Activated CD4-positive, alpha-beta memory T cell treated with anti-CD3 and anti-CD28 coated beads for 36 hours (primary cell): ENCODE data around the gene MRPL2. TPM values are rescaled to one million over a fixed set of nuclear protein-coding genes. Genes with fewer than 3 reads are reported as not detected.

Experiments used
- CTCF ChIA-PET: fragments of 350-600 bp; sonication (Branson Sonifier 250); formaldehyde crosslinking; loops from one replicate; lab custom pipeline; 2021; ENCODE audit warnings: antibody characterized with exemption, inconsistent platforms; lab: Charles Lee
- POLR2A ChIA-PET: fragments of 350-600 bp; sonication (Branson Sonifier 250); formaldehyde crosslinking; loops from one replicate; lab custom pipeline; 2021; ENCODE audit warnings: antibody characterized with exemption; lab: Charles Lee
- DNase-seq: peaks from one replicate; pipeline ENCODE4 v3.0.0-alpha.2; 2020
- H3K27ac Mint-ChIP-seq: one replicate; pipeline ENCODE4 v1.8.0; 2021; ENCODE audit warnings: mixed read lengths
- H3K27me3 Mint-ChIP-seq: one replicate; pipeline ENCODE4 v1.8.0; 2021; ENCODE audit warnings: mixed read lengths
- H3K36me3 Mint-ChIP-seq: one replicate; pipeline ENCODE4 v1.8.0; 2021; ENCODE audit warnings: mixed read lengths
- H3K4me1 Mint-ChIP-seq: one replicate; pipeline ENCODE4 v1.8.0; 2021; ENCODE audit warnings: low read depth, mixed read lengths
- H3K4me3 Mint-ChIP-seq: one replicate; pipeline ENCODE4 v1.8.0; 2021; ENCODE audit warnings: mild to moderate bottlenecking, mixed read lengths
- H3K9me3 Mint-ChIP-seq: one replicate; pipeline ENCODE4 v1.8.0; 2021; ENCODE audit warnings: mixed read lengths
- intact Hi-C: fragments of 100-400 bp; cut with micrococcal nuclease; formaldehyde crosslinking; loops from one replicate; pipeline ENCODE4 v1.15.1; 2023
- total RNA-seq, 2 experiments: library from RNA; stranded (reverse); gene quantifications; one replicate each; pipeline ENCODE4 v1.2.3, GENCODE V29; 2021

The MRPL2 gene
- total RNA-seq, 2 experiments from 2014 or later, result 91.0 to 95.4 TPM

GRCh38 chr6:43032326-43032725, 26.9 kb downstream of the MRPL2 start:
- peaks cover 40% of the 10 kb centered on the region for H3K36me3 Mint-ChIP-seq
- intact Hi-C loops, result no loop called here
- no peaks in the 10 kb centered on the region for H3K27me3 Mint-ChIP-seq
- no peaks in the 10 kb centered on the region for H3K9me3 Mint-ChIP-seq
- POLR2A ChIA-PET, result no interaction called here
- H3K4me1 Mint-ChIP-seq, result no peaks in the 10 kb centered on the region
- CTCF ChIA-PET, result interaction anchor here (1.0 kb wide), 1 partner anchor 21 kb away, joined by 3 read pairs; the partner anchor contains the start of gene CUL7
- H3K27ac Mint-ChIP-seq, result no peak overlapping the region
- H3K4me3 Mint-ChIP-seq, result no peak overlapping the region
- DNase-seq, result no peak

DNA sequence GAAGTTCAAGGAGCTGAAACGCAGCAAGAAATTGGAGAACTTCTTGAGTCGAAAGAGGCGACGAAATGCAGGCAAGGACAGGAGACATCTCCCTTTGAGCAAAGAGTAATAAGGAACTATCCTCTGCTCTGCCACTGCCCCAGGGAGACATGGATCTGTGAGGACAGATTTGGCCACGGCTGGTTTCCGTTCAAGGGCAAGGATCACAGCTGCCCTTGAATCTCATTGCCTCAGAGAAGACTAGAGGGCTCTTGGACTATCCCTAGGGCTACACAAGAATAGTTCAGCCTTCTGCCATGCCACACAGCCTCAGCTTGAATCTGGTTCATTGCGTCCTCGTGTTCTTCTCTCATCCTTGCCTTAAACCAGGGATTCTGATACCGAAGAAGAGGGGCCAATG, 30.1 kb downstream of the MRPL2 start:
- ChIA-PET POLR2A (interaction anchor here (0.7 to 1.3 kb wide), 2 partner anchors 15 to 24 kb away, joined by 3 to 4 read pairs; partner anchors contain the start of genes CUL7, KLHDC3 and MEA1), CTCF (interaction anchor here (1.3 kb wide), 1 partner anchor 200 kb away, joined by 3 read pairs; the partner anchor contains the start of gene DNPH1)
- Mint-ChIP-seq H3K36me3 (peaks cover 56% of the 10 kb centered on the region), H3K9me3 (no peaks in the 10 kb centered on the region), H3K27ac (no peak overlapping the region), H3K4me1 (peaks cover 8% of the 10 kb centered on the region), H3K4me3 (no peak overlapping the region), H3K27me3 (no peaks in the 10 kb centered on the region)
- intact Hi-C loops, result no loop called here
- no peak for DNase-seq

GRCh38 chr6:43026365-43026764, 32.9 kb downstream of the MRPL2 start:
- H3K9me3 Mint-ChIP-seq, result no peaks in the 10 kb centered on the region
- H3K36me3 Mint-ChIP-seq, result peaks cover 46% of the 10 kb centered on the region
- peaks cover 19% of the 10 kb centered on the region for H3K4me1 Mint-ChIP-seq
- no peaks in the 10 kb centered on the region for H3K27me3 Mint-ChIP-seq
- no peak for DNase-seq
- POLR2A ChIA-PET, result interaction anchor here (0.8 kb wide), 1 partner anchor 42 kb away, joined by 3 read pairs; the partner anchor contains the start of gene PPP2R5D
- no peak overlapping the region for H3K4me3 Mint-ChIP-seq
- intact Hi-C loops, result no loop called here
- CTCF ChIA-PET, result interaction anchor here (1.1 kb wide), 1 partner anchor 117 kb away, joined by 3 read pairs; no protein-coding TSS in a partner anchor
- no peak overlapping the region for H3K27ac Mint-ChIP-seq

GRCh38 chr6:43024436-43024835, 34.8 kb downstream of the MRPL2 start:
- no peaks in the 10 kb centered on the region for H3K9me3 Mint-ChIP-seq
- peak; percentile 32 for DNase-seq
- peak overlapping the region; percentile 81 for H3K27ac Mint-ChIP-seq
- H3K4me3 Mint-ChIP-seq, result peak overlapping the region; percentile 30
- no peaks in the 10 kb centered on the region for H3K27me3 Mint-ChIP-seq
- H3K4me1 Mint-ChIP-seq, result peaks cover 28% of the 10 kb centered on the region
- H3K36me3 Mint-ChIP-seq, result peaks cover 39% of the 10 kb centered on the region
- ChIA-PET CTCF (interaction anchor here (1.9 kb wide), 1 partner anchor 119 kb away, joined by 7 read pairs; no protein-coding TSS in a partner anchor), POLR2A (interaction anchor here (1.2 to 1.4 kb wide), 3 partner anchors 10 to 12 kb away, joined by 3 to 4 read pairs (median 3); partner anchors contain the start of genes KLHDC3 and MEA1)
- intact Hi-C loops, result no loop called here

GRCh38 chr6:43021270-43022047, 37.8 kb downstream of the MRPL2 start, which contains the start of gene RRP36:
RRP36 (plus strand) TSS chr6:43021623; CDS start chr6:43021655, 32 bp downstream.
- Mint-ChIP-seq H3K27me3 (no peaks in the 10 kb centered on the region), H3K9me3 (no peaks in the 10 kb centered on the region), H3K36me3 (peaks cover 34% of the 10 kb centered on the region), H3K27ac (peak within 1 kb of the TSS; percentile 95), H3K4me1 (peaks cover 45% of the 10 kb centered on the region), H3K4me3 (peak within 1 kb of the TSS; percentile 98)
- POLR2A ChIA-PET, result interaction anchor here (1.1 to 1.6 kb wide), 4 partner anchors 8 to 92 kb away, joined by 3 to 8 read pairs (median 7); partner anchors contain the start of genes CNPY3, CUL7, KLC4 and KLHDC3
- CTCF ChIA-PET, result interaction anchor here (0.9 to 2.6 kb wide), 6 partner anchors 24 to 153 kb away, joined by 3 to 11 read pairs (median 3); no protein-coding TSS in a partner anchor
- intact Hi-C loops, result loop anchor here (1.0 kb wide), 1 partner anchor 7 kb away; the partner anchor contains the start of gene KLHDC3
- peak; percentile 79 for DNase-seq

GRCh38 chr6:43020847-43021246, 38.4 kb downstream of the MRPL2 start:
- intact Hi-C loops, result no loop called here
- H3K27ac Mint-ChIP-seq, result peak overlapping the region; percentile 31
- H3K36me3 Mint-ChIP-seq, result peaks cover 31% of the 10 kb centered on the region
- no peak for DNase-seq
- H3K9me3 Mint-ChIP-seq, result no peaks in the 10 kb centered on the region
- CTCF ChIA-PET, result interaction anchor here (0.5 to 2.6 kb wide), 6 partner anchors 35 to 153 kb away, joined by 3 to 11 read pairs (median 3); no protein-coding TSS in a partner anchor
- peak overlapping the region; percentile 77 for H3K4me3 Mint-ChIP-seq
- no peaks in the 10 kb centered on the region for H3K27me3 Mint-ChIP-seq
- POLR2A ChIA-PET, result interaction anchor here (0.7 to 1.6 kb wide), 3 partner anchors 32 to 91 kb away, joined by 3 to 8 read pairs (median 8); partner anchors contain the start of genes CNPY3, CUL7 and MRPL2
- peaks cover 51% of the 10 kb centered on the region for H3K4me1 Mint-ChIP-seq

DNA sequence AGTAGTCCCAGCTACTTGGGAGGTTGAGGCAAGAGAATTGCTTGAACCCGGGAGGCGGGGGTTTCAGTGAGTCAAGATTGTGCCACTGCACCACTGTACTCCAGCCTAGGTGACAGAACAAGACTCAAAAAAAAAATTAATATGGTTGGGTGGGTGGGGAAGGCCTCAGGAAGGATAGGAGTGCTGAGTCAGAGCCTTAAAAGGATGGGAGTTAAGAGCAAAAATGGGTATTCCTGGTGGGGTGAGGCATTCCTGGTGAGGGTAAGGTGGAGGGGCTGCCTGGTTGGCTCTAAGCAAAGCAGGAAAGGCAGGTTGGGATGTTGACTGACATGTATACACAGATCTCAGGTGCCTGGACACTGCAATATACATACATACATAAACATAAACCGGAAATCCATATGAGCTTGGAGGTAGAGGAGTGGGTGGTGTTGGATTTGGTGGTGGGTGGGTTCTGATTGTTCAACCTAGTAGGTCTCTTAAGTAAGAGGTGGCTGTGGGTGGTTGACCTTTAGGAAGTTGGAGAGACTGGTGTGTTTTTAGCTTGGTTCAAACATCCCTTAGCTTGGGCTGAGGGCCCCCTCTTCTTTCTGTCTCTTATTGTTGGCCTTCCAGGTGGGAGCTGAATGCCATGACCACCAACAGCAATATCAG, 39.1 kb downstream of the MRPL2 start:
- no peak for DNase-seq
- CTCF ChIA-PET, result interaction anchor here (0.5 to 2.6 kb wide), 6 partner anchors 35 to 154 kb away, joined by 3 to 11 read pairs (median 3); no protein-coding TSS in a partner anchor
- Mint-ChIP-seq H3K4me1 (peaks cover 52% of the 10 kb centered on the region), H3K27me3 (no peaks in the 10 kb centered on the region), H3K36me3 (peaks cover 27% of the 10 kb centered on the region), H3K27ac (peak overlapping the region; percentile 5), H3K9me3 (no peaks in the 10 kb centered on the region), H3K4me3 (no peak overlapping the region)
- POLR2A ChIA-PET, result interaction anchor here (0.7 to 1.6 kb wide), 2 partner anchors 39 to 91 kb away, joined by 3 to 8 read pairs; partner anchors contain the start of genes CNPY3 and MRPL2
- intact Hi-C loops, result no loop called here

- Mint-ChIP-seq H3K36me3 (peaks cover 17% of the 10 kb centered on the region), H3K4me1 (peaks cover 52% of the 10 kb centered on the region), H3K9me3 (no peaks in the 10 kb centered on the region), H3K27me3 (no peaks in the 10 kb centered on the region), H3K4me3 (no peak overlapping the region), H3K27ac (no peak overlapping the region)
- POLR2A ChIA-PET, result no interaction called here
- DNase-seq, result no peak
- intact Hi-C loops, result no loop called here
- CTCF ChIA-PET, result no interaction called here
Observed at GRCh38 chr6:43019152-43019551, 40.1 kb downstream of the MRPL2 start.

GRCh38 chr6:43016943-43017334, 42.3 kb downstream of the MRPL2 start:
- peaks cover 58% of the 10 kb centered on the region for H3K4me1 Mint-ChIP-seq
- H3K36me3 Mint-ChIP-seq, result peaks cover 29% of the 10 kb centered on the region
- POLR2A ChIA-PET, result no interaction called here
- no peak for DNase-seq
- no peaks in the 10 kb centered on the region for H3K9me3 Mint-ChIP-seq
- intact Hi-C loops, result no loop called here
- no peak overlapping the region for H3K4me3 Mint-ChIP-seq
- no peaks in the 10 kb centered on the region for H3K27me3 Mint-ChIP-seq
- H3K27ac Mint-ChIP-seq, result no peak overlapping the region
- CTCF ChIA-PET, result no interaction called here

DNA sequence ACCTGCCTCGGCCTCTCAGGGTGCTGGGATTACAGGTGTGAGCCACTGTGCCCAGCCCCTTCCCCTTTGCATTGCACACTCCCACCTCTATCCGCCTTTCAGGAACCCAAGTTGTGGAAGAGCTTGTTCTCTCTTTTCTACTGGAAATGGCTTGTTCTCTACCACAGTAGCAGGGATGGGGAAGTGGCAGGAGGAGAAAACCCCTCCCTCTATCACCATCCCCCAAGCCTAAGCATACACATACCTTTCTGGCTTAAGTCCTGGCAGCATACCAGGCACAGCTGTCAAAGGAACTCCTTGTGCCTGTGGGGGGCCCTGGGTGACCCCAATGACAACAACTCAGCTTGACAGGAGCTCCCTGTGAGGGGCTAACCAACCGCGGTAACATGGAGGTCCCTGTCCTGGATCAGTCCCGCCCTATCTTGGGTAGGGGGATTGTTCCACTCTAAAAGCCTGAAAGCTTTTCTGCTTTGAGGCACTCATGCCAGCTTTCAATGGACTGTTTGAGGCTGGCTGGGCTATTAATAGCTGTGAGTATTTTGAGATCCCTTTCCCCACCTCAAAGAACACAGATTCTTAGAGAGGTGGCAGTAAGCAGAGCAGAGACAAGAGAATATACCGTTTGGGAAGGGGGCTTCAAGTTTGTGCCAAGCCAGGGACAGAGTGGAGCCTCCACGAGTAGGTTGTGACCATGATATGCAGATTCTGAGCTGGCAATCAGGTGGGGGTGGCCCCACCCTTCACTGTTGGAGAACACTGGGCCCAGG, 42.9 kb downstream of the MRPL2 start:
- no peak for DNase-seq
- H3K27ac Mint-ChIP-seq, result no peak overlapping the region
- no peaks in the 10 kb centered on the region for H3K27me3 Mint-ChIP-seq
- H3K4me3 Mint-ChIP-seq, result peak overlapping the region; percentile 24
- H3K9me3 Mint-ChIP-seq, result no peaks in the 10 kb centered on the region
- ChIA-PET CTCF (no interaction called here), POLR2A (interaction anchor here (3.2 kb wide), 1 partner anchor 87 kb away, joined by 15 read pairs; the partner anchor contains the start of gene CNPY3)
- peaks cover 30% of the 10 kb centered on the region for H3K36me3 Mint-ChIP-seq
- intact Hi-C loops, result no loop called here
- peaks cover 62% of the 10 kb centered on the region for H3K4me1 Mint-ChIP-seq
